GF-D8 (cell line): ENCODE measurements around the gene PRPF39.
"Not testable (repeated sequence)": the region's sequence is repeated elsewhere in the genome, so short reads cannot be mapped to it uniquely, and the experiment has no call there.

Experiments used
- DNase-seq: peaks from one replicate; lab custom pipeline; 2025; lab: John Stamatoyannopoulos, UW

The PRPF39 gene

DNA sequence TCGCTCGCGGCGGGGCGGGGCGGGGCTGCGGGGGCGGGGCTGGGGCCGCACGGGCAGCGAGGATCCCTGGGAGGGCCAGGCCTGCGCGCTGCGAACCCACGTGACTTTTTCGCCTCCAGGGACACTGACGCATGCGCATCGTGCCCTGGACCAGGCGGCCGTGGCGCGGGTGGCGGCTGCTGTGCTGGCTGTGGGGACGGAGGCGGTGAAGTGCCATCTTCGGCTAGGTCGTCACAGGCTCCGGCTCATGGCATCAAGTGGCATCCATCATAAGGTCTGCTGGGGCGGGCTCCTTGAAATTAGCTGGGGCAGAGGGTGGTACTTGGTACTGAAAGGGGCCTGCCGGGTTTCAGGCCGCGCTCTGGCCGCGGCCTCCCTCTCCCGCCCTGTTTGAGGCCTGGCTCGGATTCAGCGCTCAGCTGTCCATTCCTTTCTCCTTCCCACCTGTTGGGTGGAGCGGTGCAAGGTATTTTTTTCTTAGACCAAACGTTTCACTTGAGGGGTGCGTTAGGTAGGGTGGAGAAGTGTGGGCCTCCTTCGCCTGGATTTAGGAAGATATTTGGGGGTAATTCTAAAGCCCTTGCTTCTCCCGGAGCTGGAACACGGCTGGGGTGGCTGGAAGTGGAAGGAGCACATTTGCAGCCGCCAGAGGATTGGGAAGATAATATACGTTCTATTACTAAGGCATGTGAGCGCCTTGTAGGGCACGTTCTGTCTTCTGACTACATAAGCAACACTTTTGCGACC is at the start of gene PRPF39:
Gene PRPF39 (plus strand): TSS at position 141 of the 747 bp plus-strand sequence. CDS start 11,124 bp downstream, outside the sequence.
- DNase-seq, result peak; percentile 73

GRCh38 chr14:45034730-45035129 is 49.2 kb upstream of the PRPF39 start:
- DNase-seq, result no peak

DNA sequence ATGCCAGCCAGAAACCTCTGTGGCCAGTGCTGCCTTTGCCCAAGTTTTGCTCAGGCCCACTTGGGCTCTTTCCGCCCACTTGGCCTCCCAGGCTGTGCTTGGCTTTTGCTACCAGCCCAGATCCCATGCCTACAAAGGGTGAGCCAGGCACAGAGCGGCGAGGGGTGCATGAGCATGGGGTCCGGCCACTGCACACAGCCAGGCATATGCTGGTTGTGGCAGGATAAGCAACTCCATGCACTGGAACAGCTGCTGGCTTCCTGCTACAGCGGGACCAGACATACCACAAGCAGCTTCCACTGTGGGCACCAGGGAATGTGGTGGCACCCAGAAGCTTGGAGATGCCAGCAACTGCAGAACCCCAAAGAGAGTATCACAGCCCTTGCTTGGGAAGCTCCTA is 45.7 kb upstream of the PRPF39 start:
- no peak for DNase-seq

- DNase-seq, result no peak
Observed at GRCh38 chr14:45038865-45039264, 45.1 kb upstream of the PRPF39 start.

- DNase-seq, result no peak
Observed at GRCh38 chr14:45039390-45039789, 44.5 kb upstream of the PRPF39 start.

- DNase-seq, result no peak
Observed at GRCh38 chr14:45041641-45042040, 42.3 kb upstream of the PRPF39 start.

- no peak for DNase-seq
Observed at GRCh38 chr14:45044638-45045037, 39.3 kb upstream of the PRPF39 start.

GRCh38 chr14:45048385-45048784 is 35.5 kb upstream of the PRPF39 start:
- DNase-seq, result no peak

- DNase-seq, result no peak
Observed at GRCh38 chr14:45051180-45051579, 32.7 kb upstream of the PRPF39 start.

- DNase-seq, result no peak
Observed at GRCh38 chr14:45051896-45052295, 32.0 kb upstream of the PRPF39 start.

- DNase-seq, result no peak
Observed at GRCh38 chr14:45057349-45057748, 26.6 kb upstream of the PRPF39 start.

- DNase-seq, result no peak
Observed at GRCh38 chr14:45057881-45058364, 26.0 kb upstream of the PRPF39 start.

DNA sequence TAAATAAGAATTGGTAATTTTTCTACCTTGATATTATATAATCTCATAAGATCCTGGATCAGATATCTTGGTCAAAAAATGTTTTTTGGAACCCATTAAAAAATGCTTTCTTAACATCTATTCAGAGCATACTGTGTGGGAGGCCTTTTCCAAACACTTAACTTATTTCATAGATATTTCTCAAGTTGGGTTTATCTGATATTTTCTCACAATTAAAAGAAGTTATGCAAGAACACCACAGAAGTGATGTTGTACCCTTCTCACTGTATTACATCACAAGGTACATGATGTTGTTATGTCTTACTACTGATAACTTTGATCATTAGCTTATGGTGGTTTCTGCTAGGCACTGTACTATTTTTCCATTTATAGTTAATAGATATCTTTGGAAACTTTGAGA is 23.4 kb upstream of the PRPF39 start:
- peak; percentile 46 for DNase-seq

- no peak for DNase-seq
Observed at GRCh38 chr14:45065540-45065939, 18.4 kb upstream of the PRPF39 start.

DNA sequence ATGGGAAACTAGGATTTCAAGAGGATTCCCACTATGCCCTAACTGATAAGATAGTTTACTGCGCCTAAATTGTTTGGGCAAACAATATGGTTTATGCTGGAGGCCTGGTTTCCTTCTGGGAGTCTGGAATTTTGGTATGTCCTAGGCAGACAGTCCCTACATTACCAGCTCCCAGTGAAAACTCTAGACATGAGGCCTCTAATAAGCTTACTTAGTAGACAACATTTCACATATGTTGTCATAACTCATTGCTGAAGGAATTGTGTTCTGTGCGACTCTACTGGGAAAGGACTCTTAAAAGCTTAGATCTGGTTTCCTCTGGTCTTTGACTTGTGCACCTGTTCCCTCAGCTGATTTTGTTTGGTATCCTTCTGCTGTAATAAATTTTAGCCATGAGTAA is 18.0 kb upstream of the PRPF39 start:
- DNase-seq, result no peak

- no peak for DNase-seq
Observed at GRCh38 chr14:45066667-45067066, 17.2 kb upstream of the PRPF39 start.

- no peak for DNase-seq
Observed at GRCh38 chr14:45068396-45068795, 15.5 kb upstream of the PRPF39 start.

- no peak for DNase-seq
Observed at GRCh38 chr14:45070215-45070614, 13.7 kb upstream of the PRPF39 start.

- DNase-seq, result no peak
Observed at GRCh38 chr14:45072126-45072525, 11.8 kb upstream of the PRPF39 start.

GRCh38 chr14:45073231-45073879 is 10.6 kb upstream of the PRPF39 start:
- DNase-seq, result no peak

GRCh38 chr14:45078323-45078722 is 5.6 kb upstream of the PRPF39 start:
- DNase-seq, result no peak

DNA sequence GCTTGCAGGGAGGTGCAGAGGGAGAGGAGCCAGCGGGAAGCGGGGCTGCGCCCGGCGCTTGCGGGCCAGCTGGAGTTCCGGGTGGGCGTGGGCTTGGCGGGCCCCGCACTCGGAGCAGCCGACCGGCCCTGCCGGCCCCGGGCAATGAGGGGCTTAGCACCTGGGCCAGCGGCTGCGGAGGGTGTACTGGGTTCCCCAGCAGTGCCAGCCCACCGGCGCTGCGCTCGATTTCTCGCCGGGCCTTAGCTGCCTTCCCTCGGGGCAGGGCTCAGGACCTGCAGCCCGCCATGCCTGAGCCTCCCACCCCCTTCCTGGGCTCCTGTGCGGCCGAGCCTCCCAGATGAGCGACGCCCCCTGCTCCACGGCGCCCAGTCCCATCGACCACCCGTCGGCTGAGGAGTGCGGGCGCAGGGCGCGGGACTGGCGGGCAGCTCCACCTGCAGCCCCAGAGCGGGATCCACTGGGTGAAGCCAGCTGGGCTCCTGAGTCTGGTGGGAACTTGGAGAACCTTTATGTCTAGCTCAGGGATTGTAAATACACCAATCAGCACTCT is 3.4 kb upstream of the PRPF39 start:
- not testable (repeated sequence) for DNase-seq

DNA sequence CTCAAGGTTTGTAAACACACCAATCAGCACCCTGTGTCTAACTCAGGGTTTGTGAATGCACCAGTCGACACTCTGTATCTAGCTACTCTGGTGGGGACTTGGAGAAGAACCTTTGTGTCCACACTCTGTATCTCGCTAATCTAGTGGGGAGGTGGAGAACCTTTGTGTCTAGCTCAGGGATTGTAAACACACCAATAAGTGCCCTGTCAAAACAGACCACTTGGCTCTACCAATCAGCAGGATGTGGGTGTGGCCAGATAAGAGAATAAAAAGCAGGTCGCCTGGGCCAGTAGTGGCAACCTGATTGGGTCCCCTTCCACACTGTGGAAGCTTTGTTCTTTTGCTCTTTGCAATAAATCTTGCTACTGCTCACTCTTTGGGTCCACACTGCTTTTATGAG is 2.8 kb upstream of the PRPF39 start:
- not testable (repeated sequence) for DNase-seq
